Choroid plexus epithelial cell (primary cell): ENCODE results near the gene RAP1GAP.
"Not testable (repeated sequence)": the region's sequence is repeated elsewhere in the genome, so short reads cannot be mapped to it uniquely, and the experiment has no call there.

Experiments
- DNase-seq: peaks from one replicate; pipeline ENCODE4 v3.0.0-alpha.2; 2010; ENCODE audit warnings: low read depth
- H3K4me3 ChIP-seq: 2 replicates; pipeline ENCODE4 v1.5.1; 2011; ENCODE audit warnings: low read depth, mild to moderate bottlenecking, control low read depth, low read length, moderate library complexity
- TF ChIP-seq, protein P1 (sequence below): conservative IDR thresholded peaks from 2 replicates; pipeline ENCODE4 v1.5.1; 2011; ENCODE audit warnings: low read depth, mild to moderate bottlenecking, control low read depth, inconsistent platforms, low read length, moderate library complexity

RAP1GAP gene

DNA sequence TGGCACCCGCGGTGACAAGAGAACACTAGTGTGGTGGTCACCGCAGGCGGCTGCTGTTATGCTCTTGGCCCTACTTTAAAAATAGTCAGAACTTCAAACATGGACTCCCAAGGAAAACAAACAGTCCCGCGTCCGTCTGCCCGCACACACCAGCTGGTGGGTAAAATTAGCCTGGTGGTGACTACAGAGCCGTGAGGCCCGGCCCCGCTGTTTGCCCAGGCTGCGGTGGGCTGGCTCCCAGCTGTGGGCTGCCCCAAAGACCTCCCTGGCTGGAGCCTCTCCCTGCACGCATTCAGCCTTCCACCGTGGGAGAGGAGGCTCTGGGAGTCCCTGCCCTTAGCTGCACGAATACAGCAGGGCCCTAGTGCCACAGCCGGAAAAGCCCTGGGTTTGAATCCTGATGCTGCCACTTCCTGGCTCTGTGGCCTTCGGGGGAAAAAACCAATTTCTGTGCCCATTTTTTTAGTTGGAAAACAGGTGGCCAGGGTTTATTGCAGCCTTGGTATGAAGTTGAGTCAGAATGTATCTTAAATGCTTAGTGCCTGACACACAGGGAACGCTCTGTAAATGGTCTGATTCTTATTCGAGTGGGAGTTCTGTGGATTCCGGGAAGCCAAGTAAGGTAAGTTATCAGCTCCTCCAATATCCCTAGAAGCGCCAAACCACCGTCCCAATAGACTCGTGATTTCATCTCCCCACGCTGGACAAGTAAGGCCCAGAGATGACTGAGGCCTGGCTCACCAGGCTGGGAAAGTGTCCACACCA, 101.7 kb downstream of the RAP1GAP start:
- TF ChIP-seq, protein P1, sequence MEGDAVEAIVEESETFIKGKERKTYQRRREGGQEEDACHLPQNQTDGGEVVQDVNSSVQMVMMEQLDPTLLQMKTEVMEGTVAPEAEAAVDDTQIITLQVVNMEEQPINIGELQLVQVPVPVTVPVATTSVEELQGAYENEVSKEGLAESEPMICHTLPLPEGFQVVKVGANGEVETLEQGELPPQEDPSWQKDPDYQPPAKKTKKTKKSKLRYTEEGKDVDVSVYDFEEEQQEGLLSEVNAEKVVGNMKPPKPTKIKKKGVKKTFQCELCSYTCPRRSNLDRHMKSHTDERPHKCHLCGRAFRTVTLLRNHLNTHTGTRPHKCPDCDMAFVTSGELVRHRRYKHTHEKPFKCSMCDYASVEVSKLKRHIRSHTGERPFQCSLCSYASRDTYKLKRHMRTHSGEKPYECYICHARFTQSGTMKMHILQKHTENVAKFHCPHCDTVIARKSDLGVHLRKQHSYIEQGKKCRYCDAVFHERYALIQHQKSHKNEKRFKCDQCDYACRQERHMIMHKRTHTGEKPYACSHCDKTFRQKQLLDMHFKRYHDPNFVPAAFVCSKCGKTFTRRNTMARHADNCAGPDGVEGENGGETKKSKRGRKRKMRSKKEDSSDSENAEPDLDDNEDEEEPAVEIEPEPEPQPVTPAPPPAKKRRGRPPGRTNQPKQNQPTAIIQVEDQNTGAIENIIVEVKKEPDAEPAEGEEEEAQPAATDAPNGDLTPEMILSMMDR = no peak
- no peak for DNase-seq
- no peak overlapping the region for H3K4me3 ChIP-seq

DNA sequence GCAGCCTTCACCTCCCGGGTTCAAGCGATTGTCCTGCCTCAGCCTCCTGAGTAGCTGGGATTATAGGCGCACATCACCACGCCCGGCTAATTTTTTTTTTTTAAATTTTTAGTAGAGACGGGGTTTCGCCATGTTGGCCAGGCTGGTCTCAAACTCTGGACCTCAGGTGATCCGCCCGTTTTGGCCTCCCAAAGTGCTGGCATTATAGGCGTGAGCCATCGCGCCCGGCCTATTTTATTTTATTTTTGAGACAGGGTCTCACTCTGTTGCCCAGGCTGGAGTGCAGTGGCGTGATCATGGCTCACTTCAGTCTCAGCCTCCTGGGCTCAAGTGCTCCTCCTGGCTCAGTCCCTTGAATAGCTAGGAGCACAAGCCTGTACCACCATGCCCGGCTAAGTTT, 102.8 kb downstream of the RAP1GAP start:
- DNase-seq, H3K4me3 ChIP-seq: not testable (repeated sequence)

DNA sequence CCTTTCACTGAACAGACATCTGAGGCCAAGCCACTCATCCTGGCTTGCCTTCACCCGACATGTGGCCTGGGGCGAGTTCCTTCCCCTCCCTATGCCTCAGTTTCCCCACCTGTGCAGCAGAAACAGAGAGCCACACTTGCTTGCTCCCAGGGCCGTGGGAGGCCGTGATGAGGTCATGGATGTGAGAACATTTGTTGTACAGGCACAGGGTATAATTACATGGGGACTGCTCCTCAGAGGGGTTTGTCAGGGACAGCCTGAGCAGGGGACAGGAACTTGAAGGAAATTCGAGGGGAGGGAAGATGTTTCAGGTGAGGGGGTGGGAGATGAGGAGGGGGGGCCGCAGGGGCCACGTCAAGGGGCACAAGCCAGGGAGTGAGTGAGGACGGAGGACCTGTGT, 103.9 kb downstream of the RAP1GAP start:
- H3K4me3 ChIP-seq = no peak overlapping the region

DNA sequence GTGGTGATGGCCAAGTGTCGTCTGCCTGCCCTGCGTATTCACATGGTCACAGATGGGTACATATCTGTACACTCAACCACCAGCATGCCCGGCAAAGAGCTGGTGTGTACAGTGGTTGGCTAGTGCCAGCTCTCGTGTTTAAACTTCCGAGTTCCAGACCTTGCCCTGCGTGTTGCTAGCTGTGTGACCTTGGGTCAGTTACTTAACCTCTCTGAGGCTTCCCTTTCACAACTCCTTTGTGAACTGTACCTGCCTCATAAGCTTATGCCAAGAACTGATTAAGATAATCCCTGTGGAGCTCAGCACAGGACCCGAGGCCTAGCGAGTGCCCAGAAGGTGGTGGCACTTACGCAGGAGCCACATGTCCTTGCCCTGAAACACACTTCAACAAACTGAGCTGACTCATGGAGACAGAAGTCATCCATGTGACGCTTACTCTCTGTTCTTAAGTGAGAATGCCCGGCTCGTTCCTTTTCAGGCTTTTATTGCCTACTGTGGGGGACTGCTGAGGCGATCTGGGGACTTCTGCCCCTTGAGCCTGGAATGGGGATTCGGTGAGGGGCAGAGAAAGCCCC, 104.5 kb downstream of the RAP1GAP start:
- no peak for DNase-seq
- H3K4me3 ChIP-seq = no peak overlapping the region
- TF ChIP-seq, protein P1 = no peak

More for the DNA sequence above, 103.9 kb downstream of the RAP1GAP start:
- TF ChIP-seq, protein P1 = no peak
- no peak for DNase-seq

DNA sequence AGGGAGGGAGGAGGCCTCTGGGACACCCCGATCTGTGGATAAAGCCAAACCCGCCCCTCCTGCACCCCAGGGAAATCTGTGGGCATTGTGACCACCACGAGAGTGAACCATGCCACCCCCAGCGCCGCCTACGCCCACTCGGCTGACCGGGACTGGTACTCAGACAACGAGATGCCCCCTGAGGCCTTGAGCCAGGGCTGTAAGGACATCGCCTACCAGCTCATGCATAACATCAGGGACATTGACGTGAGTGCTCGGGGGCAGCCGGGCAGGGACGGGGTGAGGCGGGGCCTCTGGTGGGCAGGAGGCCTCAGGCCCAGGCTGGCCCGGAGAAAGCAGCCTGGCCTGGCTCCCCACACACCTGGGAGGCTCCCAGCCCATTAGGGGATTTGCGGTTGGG, 105.2 kb downstream of the RAP1GAP start:
- DNase-seq = no peak
- H3K4me3 ChIP-seq = no peak overlapping the region
- TF ChIP-seq, protein P1 = no peak

DNA sequence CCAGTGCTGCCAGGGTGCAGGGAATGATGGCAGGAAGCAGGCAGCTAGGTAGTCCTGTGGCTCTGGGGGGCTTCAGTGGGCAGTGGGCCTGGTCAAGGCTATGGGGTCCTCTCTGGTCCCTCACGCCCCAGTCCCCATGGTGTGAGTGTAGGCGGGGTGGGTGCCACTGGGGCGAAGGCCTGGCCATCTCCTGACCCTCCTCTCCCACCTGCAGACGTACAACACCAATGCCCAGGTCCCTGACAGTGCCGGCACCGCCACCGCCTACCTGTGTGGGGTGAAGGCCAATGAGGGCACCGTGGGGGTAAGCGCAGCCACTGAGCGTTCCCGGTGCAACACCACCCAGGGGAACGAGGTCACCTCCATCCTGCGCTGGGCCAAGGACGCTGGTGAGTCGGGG, 106.3 kb downstream of the RAP1GAP start:
- H3K4me3 ChIP-seq = no peak overlapping the region
- TF ChIP-seq, protein P1 = no peak
- no peak for DNase-seq

DNA sequence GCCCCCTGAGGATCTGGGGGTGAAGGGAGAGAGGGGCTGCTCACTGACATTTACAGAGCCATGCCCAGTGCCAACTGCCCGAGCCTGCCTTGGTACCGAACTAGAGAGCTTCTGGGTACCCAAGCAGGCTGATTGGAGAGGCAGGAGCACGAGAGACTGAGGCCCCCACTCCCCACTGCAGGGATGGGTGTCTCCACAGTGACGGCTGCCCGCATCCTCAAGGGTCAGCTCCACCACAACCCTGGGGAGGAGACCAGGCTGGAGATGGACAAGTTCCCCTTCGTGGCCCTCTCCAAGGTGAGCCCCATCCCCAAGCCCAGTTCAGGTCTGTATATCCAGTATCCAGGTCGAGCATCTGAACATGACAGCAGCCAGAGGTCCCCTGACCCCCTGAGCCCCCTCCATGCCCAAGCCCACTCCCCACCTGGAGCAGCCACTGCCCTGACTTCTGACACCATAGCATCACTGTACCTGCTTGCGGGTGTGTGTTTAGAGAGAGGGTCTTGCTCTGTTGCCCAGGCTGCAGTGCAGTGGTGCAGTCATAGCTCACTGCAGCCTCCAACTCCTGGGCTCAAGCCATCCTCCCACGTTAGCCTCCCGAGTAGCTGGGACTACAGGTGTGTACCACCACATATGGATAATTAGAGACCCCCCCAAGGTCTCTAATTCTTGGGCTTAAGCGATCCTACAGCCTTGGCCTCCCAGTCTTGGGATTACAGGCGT, 108.1 kb downstream of the RAP1GAP start:
- no peak for DNase-seq
- H3K4me3 ChIP-seq = no peak overlapping the region
- TF ChIP-seq, protein P1 = no peak
